Activated naive CD8-positive, alpha-beta T cell treated with anti-CD3 and anti-CD28 coated beads for 36 hours (primary cell): ENCODE results near the gene SEMA4D. TPM values are rescaled to one million over a fixed set of nuclear protein-coding genes. Genes with fewer than 3 reads are reported as not detected.
"Not testable (repeated sequence)": the region's sequence is repeated elsewhere in the genome, so short reads cannot be mapped to it uniquely, and the experiment has no call there.

Experiments
- DNase-seq: peaks from one replicate; pipeline ENCODE4 v3.0.0; 2021
- H3K27ac Mint-ChIP-seq: one replicate; pipeline ENCODE4 v1.8.0; 2022; ENCODE audit warnings: mild to moderate bottlenecking, moderate library complexity, mixed read lengths
- H3K27me3 Mint-ChIP-seq: one replicate; pipeline ENCODE4 v1.8.0; 2022; ENCODE audit warnings: mild to moderate bottlenecking, mixed read lengths
- H3K36me3 Mint-ChIP-seq: one replicate; pipeline ENCODE4 v1.8.0; 2021; ENCODE audit warnings: mild to moderate bottlenecking, mixed read lengths
- H3K4me1 Mint-ChIP-seq: one replicate; pipeline ENCODE4 v1.8.0; 2021; ENCODE audit warnings: mixed read lengths
- H3K4me3 Mint-ChIP-seq: one replicate; pipeline ENCODE4 v1.8.0; 2022; ENCODE audit warnings: mild to moderate bottlenecking, moderate library complexity, mixed read lengths
- H3K9me3 Mint-ChIP-seq: one replicate; pipeline ENCODE4 v1.8.0; 2022; ENCODE audit warnings: mixed read lengths
- total RNA-seq, 2 experiments: library from RNA; stranded (reverse); gene quantifications; one replicate each; pipeline ENCODE4 v1.2.3, GENCODE V29; 2021

Gene SEMA4D
- total RNA-seq, 2 experiments from 2014 or later, result 239 to 245 TPM

DNA sequence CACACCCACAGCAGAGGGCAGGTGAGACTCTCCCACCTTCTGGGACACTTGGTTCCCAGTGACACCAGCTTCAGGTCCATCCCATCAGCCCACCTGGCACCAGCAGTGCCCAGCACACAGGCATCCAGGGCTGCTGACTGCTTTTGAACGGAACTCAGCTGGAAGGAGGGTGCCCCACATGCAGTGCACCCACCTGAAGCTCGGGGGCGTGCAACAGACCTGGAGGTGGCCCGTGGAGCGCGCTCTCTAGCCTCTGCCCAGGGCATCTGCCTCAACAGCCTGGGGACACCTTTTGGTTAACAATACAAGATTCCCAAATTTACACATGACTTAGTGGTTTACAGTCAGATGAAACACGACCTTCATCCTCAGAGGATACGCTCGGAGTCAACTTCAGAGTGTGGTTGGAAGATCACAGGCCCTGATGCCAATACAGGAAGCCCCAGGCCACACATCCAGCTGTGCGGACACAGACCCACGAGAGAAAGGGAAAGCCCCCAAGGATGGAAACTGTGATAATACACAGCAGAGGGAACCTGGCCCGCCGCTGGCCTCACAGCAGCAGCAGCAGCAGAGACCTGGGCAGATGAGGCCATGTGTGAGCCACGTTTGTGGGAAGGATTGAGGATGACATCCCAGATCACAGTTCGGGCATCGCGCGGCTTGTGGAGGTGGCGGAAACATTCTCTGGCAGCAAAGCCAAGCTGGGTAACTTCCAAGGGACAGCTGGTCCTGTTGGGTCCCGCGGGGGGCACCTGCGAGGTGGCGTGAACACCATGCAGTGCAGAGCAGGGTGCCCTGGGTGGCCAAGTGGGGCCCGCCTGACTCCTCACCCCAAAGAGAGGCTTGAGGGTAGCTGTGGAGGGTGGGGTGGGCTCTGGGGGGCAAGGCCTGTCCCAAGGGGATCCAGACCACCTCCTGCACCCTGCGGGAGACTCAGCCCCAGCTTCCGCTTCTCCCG lies 115.6 kb downstream of the SEMA4D start:
- Mint-ChIP-seq H3K27me3 (no peaks in the 10 kb centered on the region), H3K9me3 (no peaks in the 10 kb centered on the region), H3K4me3 (no peak overlapping the region), H3K36me3 (peaks cover 63% of the 10 kb centered on the region), H3K27ac (peak overlapping the region; percentile 90), H3K4me1 (peaks cover 46% of the 10 kb centered on the region)
- DNase-seq, result peak; percentile 61

DNA sequence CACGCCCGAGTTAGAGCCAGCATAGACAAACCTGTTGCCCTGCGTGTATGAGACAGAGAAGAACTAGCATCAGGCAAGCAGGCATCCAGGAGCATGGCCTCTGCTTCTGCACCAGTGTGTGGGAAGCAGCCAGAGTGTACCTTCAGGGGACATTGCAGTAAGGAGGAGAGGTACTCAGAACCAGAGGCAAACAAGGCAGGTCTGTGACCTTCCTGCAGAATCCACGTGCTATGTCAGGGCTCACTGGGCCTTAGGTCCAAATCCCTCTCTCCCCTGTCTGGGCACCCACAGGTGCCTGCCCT lies 116.7 kb downstream of the SEMA4D start:
- Mint-ChIP-seq H3K27me3 (no peaks in the 10 kb centered on the region), H3K4me1 (peaks cover 46% of the 10 kb centered on the region), H3K36me3 (peaks cover 66% of the 10 kb centered on the region)

DNA sequence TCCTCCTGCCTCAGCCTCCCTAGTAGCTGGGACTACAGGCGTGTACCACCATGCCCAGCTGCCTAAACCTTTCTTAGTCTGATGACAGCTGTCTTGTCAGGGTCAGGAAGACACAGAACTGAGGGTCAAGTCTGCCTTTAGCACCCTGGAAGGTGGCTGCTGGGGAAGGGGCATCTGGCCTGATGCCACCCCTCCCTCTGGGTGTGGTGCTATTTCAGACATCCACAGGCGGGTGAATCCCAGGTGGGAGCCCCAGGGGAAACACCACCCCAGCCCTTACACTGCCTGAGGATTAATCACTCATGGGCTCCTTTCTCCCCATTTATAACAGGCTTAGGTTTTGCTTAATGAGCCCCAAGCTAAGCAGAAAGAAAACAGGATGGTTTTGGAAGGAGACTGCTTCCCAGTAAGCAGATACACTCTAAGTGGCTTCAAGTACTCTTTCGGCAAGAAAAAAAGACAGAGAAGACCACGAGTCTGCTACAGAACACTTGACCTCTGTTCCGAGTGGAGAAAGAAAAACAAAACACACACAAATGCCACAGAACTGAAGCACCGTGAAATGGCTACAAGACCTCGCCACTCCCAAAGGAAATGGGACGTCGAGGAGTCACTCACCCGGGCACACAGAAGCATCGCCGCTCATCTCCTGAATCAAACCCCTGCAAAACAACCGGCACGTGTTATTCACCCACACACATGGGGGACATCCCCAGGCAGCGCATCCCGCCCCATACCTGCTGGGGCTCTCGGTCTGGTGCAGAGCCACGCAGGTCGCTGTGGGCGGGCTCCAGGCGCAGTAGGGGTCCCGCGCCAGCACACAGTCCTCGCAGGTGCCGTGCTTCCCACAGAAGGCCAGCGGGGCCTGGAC lies 117.2 kb downstream of the SEMA4D start:
- Mint-ChIP-seq H3K9me3 (no peaks in the 10 kb centered on the region), H3K4me1 (peaks cover 45% of the 10 kb centered on the region), H3K4me3 (no peak overlapping the region), H3K27me3 (no peaks in the 10 kb centered on the region), H3K27ac (peak overlapping the region; percentile 90), H3K36me3 (peaks cover 61% of the 10 kb centered on the region)
- DNase-seq, result no peak

More for the DNA sequence above, 116.7 kb downstream of the SEMA4D start:
- no peak for DNase-seq
- Mint-ChIP-seq H3K27ac (peak overlapping the region; percentile 90), H3K4me3 (no peak overlapping the region), H3K9me3 (no peaks in the 10 kb centered on the region)

DNA sequence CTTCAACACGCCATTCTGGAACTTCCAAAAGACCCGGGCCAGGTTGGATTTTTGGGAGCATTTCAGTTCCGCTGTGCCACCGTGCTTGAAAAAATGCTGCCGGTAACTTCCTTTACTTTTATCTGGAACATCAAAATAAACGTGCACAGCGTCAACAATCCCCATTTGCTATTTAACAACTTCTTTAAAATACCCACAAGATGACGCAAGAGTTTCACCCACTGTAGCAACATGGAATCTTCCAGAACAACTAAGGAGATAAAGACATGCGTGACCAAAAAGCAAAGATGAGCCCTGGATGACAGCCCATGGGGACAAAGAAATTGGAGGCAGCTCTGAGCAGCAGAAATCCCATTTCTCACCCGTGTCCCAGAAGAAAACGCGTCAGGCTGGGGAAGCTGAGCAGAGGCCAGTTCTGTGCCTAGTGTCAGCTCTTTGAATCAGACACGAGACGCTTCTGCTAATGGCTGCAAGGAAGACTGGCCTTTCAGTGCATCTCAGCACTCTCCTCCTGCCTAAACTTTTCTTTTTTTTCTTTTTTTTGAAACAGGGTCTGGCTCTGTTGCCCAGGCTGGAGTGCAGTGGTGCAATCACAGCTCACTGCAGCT lies 118.3 kb downstream of the SEMA4D start:
- peaks cover 50% of the 10 kb centered on the region for H3K4me1 Mint-ChIP-seq
- peaks cover 57% of the 10 kb centered on the region for H3K36me3 Mint-ChIP-seq
- H3K27ac Mint-ChIP-seq, result peak overlapping the region; percentile 90
- no peak for DNase-seq
- H3K27me3 Mint-ChIP-seq, result no peaks in the 10 kb centered on the region
- H3K9me3 Mint-ChIP-seq, result no peaks in the 10 kb centered on the region
- no peak overlapping the region for H3K4me3 Mint-ChIP-seq

DNA sequence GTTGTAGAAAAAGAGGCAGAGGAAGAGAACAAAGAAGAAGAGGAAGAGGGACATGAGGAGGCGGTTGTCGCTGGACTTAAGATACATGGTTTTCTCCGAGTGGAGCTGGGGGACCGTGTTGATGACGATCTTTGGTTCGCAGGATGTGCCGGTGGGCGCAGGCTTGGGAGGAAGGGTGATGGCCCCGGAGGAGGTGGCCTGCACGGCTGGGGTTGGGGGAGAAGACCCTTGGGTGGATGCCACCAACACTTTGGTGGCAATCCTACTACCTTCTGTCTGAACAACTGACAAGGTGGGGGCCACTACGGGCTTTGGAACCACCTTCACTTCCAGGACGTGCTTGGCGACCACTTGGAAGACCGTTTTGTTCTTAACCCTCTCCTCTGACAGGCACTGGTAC lies 118.9 kb downstream of the SEMA4D start:
- Mint-ChIP-seq H3K27ac (peak overlapping the region; percentile 90), H3K9me3 (no peaks in the 10 kb centered on the region), H3K36me3 (peaks cover 52% of the 10 kb centered on the region), H3K4me1 (peaks cover 46% of the 10 kb centered on the region), H3K27me3 (no peaks in the 10 kb centered on the region), H3K4me3 (no peak overlapping the region)
- no peak for DNase-seq

DNA sequence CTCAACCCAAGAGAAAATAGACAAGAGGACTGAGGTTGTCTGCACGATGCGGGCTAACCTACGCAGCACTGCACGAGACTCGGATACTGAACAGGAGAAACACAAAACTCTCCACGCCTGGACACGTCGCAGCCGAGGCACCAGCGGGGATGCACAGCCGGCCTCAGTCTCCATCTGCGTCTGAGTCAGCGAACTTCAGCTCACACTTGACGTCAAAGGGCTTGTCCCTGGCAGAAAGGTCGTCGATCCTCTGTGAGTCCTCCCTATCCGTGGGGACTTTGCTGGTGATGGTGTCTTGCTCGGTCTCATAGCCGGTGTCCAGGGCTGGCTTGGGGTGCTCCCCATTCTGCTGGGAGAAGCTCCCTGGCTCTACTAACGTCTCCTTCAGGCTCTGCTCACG lies 119.4 kb downstream of the SEMA4D start:
- Mint-ChIP-seq H3K4me3 (no peak overlapping the region), H3K9me3 (no peaks in the 10 kb centered on the region), H3K27me3 (no peaks in the 10 kb centered on the region), H3K4me1 (peaks cover 42% of the 10 kb centered on the region), H3K36me3 (peaks cover 49% of the 10 kb centered on the region), H3K27ac (peak overlapping the region; percentile 46)
- DNase-seq, result no peak

DNA sequence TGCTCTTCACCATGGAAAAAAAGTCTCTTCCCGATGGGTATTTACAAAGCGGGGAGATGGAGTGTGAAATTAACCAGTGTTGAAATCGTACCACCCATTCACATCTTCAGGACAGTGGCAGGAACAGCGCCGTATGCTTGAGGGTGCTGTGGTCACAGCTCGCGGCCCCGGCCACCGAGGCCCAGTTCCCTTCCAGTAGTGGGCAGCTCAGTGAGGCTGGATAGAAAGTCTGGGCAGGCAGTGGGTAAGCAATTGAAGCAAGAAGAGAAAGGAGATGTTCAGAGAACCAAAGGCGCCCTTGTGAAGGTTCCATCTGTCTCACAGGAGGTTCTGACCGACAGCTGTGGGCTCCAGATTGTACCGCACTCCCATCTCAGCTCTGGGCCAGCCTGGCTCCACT lies 120.5 kb downstream of the SEMA4D start:
- no peaks in the 10 kb centered on the region for H3K9me3 Mint-ChIP-seq
- H3K27ac Mint-ChIP-seq, result peak overlapping the region; percentile 65
- no peaks in the 10 kb centered on the region for H3K27me3 Mint-ChIP-seq
- no peak for DNase-seq
- H3K4me3 Mint-ChIP-seq, result no peak overlapping the region
- H3K36me3 Mint-ChIP-seq, result peaks cover 43% of the 10 kb centered on the region
- peaks cover 31% of the 10 kb centered on the region for H3K4me1 Mint-ChIP-seq

DNA sequence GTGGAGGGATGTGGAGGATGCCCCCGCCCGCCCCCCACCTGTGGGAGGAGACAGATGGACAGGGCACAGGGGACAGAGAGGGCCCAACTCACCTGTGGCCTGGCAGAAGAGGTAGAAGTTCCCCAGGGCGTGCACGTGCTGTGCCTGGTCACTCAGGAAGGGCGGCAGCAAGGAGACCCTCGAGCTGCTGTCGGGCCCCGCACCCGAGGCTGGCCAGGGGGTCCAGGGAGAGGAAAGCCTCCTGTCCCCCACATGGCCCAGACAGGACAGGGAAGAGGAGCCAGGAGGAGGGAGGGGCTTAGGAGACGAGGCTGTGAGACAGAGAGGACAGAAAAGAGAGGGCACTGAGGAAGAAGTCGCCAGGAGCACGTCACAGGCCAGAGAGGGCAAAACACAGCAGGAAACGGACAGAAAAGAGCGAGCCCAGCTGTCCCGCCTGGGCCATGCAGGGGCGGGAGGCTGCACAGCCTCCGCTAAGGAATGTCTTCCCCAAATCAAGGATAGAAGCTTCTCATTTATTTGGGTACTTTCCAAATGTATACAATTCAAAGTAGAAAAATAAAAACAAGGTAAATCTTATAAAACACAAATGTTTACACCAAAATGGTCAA lies 121.1 kb downstream of the SEMA4D start:
- no peak overlapping the region for H3K4me3 Mint-ChIP-seq
- H3K4me1 Mint-ChIP-seq, result peaks cover 27% of the 10 kb centered on the region
- H3K36me3 Mint-ChIP-seq, result peaks cover 41% of the 10 kb centered on the region
- DNase-seq, result no peak
- H3K9me3 Mint-ChIP-seq, result no peaks in the 10 kb centered on the region
- peak overlapping the region; percentile 65 for H3K27ac Mint-ChIP-seq
- H3K27me3 Mint-ChIP-seq, result no peaks in the 10 kb centered on the region

DNA sequence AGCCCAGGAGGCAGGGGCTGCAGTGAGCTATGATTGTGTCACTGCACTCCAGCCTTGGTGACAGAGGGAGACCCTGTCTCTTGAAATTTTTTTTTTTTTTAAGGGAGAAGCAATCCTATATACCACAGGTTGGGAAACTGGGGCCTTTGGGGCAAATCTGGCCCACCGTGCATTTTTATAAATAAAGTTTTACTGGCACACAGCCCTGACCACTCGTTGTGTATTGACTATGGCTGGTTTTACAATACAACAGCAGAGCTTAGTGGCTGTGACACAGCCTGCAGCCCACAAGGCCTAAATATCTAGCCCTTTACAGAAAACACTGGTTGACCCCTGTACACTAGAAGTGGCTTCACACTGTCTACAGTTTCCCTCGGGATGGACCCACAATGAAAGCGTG lies 121.6 kb downstream of the SEMA4D start:
- H3K4me1 Mint-ChIP-seq, result peaks cover 24% of the 10 kb centered on the region
- H3K27me3 Mint-ChIP-seq, result no peaks in the 10 kb centered on the region
- no peak overlapping the region for H3K4me3 Mint-ChIP-seq
- no peak for DNase-seq
- H3K36me3 Mint-ChIP-seq, result peaks cover 36% of the 10 kb centered on the region
- peak overlapping the region; percentile 59 for H3K27ac Mint-ChIP-seq
- H3K9me3 Mint-ChIP-seq, result no peaks in the 10 kb centered on the region

DNA sequence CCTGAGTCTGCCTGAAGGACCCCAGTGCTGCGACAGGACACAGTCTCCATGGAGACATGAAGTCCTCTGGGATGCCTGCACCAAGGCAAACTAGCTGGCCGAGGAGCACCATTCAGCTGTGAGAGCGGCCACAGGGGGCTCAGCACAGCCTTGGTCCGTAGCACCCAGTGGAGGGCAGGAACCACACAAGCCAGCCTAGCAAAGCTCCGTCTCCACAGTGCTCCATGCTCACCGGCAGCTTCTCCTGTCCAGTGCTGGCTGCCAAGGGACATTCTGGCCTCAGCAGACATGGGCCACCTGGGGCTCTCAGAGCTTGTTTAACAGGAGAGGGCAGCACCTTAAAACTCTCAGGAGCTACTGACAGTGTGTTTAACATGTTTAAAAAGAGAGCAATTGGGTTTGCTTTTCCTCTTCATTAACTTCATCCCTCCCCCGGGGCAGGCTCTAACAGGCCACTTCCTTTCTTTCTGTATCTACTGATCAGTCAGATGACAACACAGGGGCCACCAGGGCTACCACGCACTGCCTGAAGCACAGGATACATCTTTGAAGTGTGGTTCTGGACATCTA lies 122.6 kb downstream of the SEMA4D start:
- H3K4me3 Mint-ChIP-seq, result no peak overlapping the region

DNA sequence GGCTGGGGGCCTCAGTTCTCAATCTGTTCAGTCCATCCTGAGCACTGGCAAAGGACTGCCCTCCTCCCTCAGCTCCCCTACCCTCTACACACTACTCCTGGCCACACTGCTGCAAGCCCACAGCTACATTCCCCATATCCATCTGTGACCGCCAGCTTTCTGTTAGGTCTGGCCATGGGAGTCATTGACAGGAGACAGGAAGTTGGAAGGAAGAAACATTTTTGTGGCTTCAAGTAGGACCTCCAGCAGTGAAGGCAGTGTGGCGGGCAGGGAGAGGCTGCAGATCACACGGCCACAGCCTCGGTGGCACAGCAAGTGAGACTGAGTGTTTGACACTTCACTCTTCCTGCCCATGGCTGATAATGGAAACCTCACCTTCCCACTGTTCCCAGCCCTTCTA lies 123.7 kb downstream of the SEMA4D start:
- H3K4me1 Mint-ChIP-seq, result peaks cover 16% of the 10 kb centered on the region
- no peak overlapping the region for H3K4me3 Mint-ChIP-seq
- peak overlapping the region; percentile 73 for H3K27ac Mint-ChIP-seq
- peaks cover 21% of the 10 kb centered on the region for H3K36me3 Mint-ChIP-seq
- H3K9me3 Mint-ChIP-seq, result no peaks in the 10 kb centered on the region
- DNase-seq, result no peak
- no peaks in the 10 kb centered on the region for H3K27me3 Mint-ChIP-seq

More for the DNA sequence above, 122.6 kb downstream of the SEMA4D start:
- Mint-ChIP-seq H3K36me3 (peaks cover 31% of the 10 kb centered on the region), H3K4me1 (peaks cover 22% of the 10 kb centered on the region), H3K9me3 (no peaks in the 10 kb centered on the region), H3K27me3 (no peaks in the 10 kb centered on the region), H3K27ac (peak overlapping the region; percentile 89)
- DNase-seq, result no peak

DNA sequence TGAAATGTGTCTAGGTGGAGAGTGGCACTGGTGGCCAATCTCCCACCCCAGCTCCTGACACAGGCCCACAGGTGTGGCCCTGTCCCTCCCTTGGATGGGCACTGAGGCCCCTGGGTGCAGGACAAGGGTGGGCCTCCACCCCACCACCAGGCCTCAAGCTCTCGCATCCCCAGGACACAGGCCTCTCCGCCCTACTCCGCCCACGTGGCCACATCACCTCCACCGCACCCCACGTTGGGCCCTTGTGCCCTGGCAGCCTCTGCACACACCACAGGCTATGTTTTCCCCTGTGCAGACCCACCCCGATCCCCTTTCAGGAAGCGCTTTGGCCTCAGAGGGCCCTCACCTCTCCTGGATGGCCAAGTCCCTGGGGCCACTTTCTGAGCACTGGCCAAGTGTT lies 124.9 kb downstream of the SEMA4D start:
- no peak for DNase-seq
- Mint-ChIP-seq H3K4me3 (no peak overlapping the region), H3K27ac (peak overlapping the region; percentile 73), H3K27me3 (no peaks in the 10 kb centered on the region), H3K4me1 (peaks cover 16% of the 10 kb centered on the region), H3K36me3 (peaks cover 18% of the 10 kb centered on the region), H3K9me3 (no peaks in the 10 kb centered on the region)

DNA sequence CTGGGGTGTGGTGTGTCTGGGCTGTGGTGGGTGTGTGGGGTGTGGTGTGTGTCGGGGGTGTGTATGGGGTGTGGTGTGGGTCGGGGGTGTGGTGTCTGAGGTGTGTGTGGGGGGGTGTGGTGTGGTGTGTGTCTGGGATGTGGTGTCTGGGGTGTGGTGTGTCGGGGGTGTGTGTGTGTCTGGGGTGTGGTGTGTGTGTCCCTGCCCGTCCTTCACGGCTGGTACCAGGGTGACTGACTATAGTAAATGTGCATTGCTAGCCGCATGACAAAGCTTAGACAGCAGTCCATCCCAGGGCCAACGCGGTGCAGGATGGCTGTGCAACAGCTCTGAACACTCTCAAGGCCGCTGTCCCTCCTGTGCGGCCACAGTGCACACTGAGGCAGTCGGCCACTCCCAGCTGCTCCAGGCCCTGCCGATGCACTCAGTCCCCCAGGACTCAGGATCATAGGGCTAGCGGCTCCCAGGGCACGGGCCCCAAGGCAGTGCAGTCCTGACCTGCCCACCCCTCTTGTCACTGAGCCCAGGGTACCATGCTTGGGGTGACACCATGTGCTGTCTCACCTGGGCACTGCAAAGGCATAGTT lies 125.6 kb downstream of the SEMA4D start:
- H3K27me3 Mint-ChIP-seq, result no peaks in the 10 kb centered on the region
- no peak for DNase-seq
- H3K36me3 Mint-ChIP-seq, result peaks cover 15% of the 10 kb centered on the region
- H3K4me3 Mint-ChIP-seq, result no peak overlapping the region
- peak overlapping the region; percentile 73 for H3K27ac Mint-ChIP-seq
- peaks cover 13% of the 10 kb centered on the region for H3K4me1 Mint-ChIP-seq
- H3K9me3 Mint-ChIP-seq, result no peaks in the 10 kb centered on the region

DNA sequence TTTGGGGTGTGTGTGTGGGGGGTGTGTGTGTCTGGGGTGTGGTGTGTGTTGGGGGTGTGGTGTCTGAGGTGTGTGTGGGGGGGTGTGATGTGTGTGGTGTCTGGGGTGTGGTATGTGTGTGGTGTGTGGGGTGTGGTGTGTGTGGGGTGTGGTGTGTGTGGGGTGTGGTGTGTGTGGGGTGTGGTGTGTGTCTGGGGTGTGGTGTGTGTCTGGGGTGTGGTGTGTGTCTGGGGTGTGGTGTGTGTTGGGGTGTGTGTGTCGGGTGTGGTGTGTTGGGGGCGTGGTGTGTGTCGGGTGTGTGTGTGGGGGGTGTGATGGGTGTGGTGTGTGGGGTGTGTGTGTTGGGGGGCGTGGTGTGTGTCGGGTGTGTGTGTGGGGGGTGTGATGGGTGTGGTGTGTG lies 126.1 kb downstream of the SEMA4D start:
- not testable (repeated sequence) for H3K9me3 Mint-ChIP-seq, H3K4me3 Mint-ChIP-seq, H3K27ac Mint-ChIP-seq, DNase-seq, H3K27me3 Mint-ChIP-seq, H3K36me3 Mint-ChIP-seq
- peaks cover 15% of the 10 kb centered on the region for H3K4me1 Mint-ChIP-seq
